Fibroblast of lung (primary cell): ENCODE measurements around the gene KLHL10.

Experiments used
- CTCF ChIP-seq, 2 donors: IDR thresholded peaks in 1 of 2; conservative IDR thresholded peaks in 1 of 2; 1 replicate in 1 of 2; 2 replicates in 1 of 2; pipeline ENCODE4 v1.5.1; 2011 to 2012; ENCODE audit warnings: low read length in 2 of 2, control low read depth in 1 of 2, inconsistent platforms in 1 of 2, low read depth in 1 of 2, mild to moderate bottlenecking in 1 of 2
- EZH2 ChIP-seq: IDR thresholded peaks from 2 replicates; pipeline ENCODE4 v1.5.1; 2012; ENCODE audit warnings: low read length, control low read depth, mild to moderate bottlenecking; ENCODE audit errors: missing control alignments

DNA sequence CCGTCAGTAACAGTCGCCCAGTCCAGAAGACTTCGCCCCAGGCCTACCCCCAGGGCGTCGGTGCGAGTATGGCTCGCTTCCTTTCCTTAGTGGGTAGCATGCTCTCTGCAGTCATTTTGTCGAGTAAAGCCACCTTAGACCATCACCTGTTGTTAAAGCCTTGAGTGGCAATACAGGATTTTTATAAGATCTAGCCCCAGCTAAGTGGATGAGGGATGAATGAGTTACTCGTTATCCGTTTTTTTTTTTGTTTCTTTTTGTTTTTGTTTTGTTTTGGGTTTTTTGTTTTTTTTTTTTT, 27.9 kb downstream of the KLHL10 start:
- TF ChIP-seq CTCF (conservative IDR thresholded peaks at IDR 0.05 in 1 of 2, IDR thresholded peaks at IDR 0.05 in 1 of 2; ENCODE audit: low read depth in 1 of 2, low read length in 2 of 2) (no peak), EZH2 (no peak)
